Frontal cortex (tissue), 4 donors: Measurements from ENCODE around the gene NOB1. TPM values are rescaled to one million over a fixed set of nuclear protein-coding genes. Genes with fewer than 3 reads are reported as not detected.
A peak's percentile ranks its signal among the peaks of the same experiment; 100 is the strongest.
"Not testable (repeated sequence)": the region's sequence is repeated elsewhere in the genome, so short reads cannot be mapped to it uniquely, and the experiment has no call there.

ENCODE experiments used
- DNase-seq, 2 donors: peaks; one replicate each; pipeline ENCODE4 v3.0.0; 2012; ENCODE audit warnings: low spot score in 2 of 2
- FAIRE-seq: peaks from 2 replicates; lab custom pipeline; 2012; peaks lifted over from hg19 to GRCh38; lab: Jason Lieb, UNC
- total RNA-seq: library from RNA; depleted of rRNA; stranded (reverse); fragments of >200 nt; gene quantifications from one replicate; pipeline ENCODE4 v1.2.3, GENCODE V29; 2014
- donor health status: control.
- donor health status: control.
- donor health status: control.

Gene NOB1
- total RNA-seq, 1 donor from 2014 or later: 11.4 TPM

DNA sequence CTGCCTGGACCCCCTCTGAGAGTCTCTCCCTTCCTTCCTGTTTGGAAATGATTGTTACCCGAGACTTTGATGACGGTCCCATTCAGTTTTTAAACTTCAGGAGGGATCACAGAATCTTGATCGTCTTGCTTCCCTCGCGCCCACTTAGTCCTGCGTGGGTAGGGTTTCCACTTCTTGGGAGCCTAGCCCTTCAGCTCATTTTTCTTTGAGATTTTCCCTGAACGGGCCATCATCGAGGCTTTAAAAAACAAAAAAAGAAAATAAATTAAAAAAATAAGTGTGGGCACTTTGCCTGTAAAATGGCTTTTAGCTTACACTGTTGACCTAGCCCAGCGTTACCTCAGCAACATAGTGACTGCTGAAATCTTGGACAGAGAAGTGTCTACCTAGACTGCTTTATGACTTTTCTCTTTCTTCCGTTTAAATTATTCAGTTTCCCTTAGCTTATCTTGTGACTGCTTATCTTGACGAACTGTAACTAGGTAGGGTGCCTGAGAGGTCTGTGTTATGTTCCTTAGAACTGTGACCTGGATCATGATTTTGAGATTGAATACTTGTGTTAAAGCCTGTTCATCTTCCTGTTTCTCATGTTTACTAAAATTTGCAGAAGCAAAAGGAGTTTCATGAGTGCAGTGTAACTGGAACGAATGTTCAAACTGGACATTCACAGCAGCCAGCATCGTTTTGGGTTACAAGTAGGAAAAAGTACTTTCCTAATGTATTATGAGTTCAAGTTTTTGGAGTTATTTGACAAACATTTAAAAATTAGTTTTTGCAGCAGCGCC lies 8.3 kb upstream of the NOB1 start:
- FAIRE-seq: no peak
- DNase-seq: peak in 1 of 2 donors; percentile 29

GRCh38 chr16:69761983-69762813 lies 7.5 kb upstream of the NOB1 start, which contains the start of gene WWP2:
TSS of gene WWP2 (plus strand) at chr16:69762332. CDS start at chr16:69787011, 24,679 bp downstream.
- peak; percentile 79 to 89 for DNase-seq
- FAIRE-seq: no peak

DNA sequence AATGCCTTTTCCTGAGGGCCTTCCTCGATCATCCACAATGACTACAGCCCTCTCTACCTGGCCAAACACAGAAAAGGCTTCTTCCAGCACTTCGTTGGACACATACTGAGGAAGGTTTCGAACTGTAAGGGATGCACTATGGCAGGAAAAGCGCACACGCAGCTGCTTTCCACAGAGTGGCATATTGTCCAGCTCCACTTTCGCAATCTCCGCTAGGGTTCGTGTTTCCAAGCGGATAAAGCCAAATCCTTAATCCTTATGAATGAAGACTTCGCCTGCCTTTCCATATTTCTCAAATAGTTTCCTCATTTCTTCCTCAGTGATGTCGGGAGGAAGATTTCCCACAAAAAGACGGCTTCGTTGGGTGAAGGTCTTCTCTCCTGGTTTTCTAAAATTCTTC lies 2.6 kb upstream of the NOB1 start:
- DNase-seq, FAIRE-seq: not testable (repeated sequence)

- FAIRE-seq: no peak
- DNase-seq: no peak
Observed at GRCh38 chr16:69756705-69757104, 2.0 kb upstream of the NOB1 start.

DNA sequence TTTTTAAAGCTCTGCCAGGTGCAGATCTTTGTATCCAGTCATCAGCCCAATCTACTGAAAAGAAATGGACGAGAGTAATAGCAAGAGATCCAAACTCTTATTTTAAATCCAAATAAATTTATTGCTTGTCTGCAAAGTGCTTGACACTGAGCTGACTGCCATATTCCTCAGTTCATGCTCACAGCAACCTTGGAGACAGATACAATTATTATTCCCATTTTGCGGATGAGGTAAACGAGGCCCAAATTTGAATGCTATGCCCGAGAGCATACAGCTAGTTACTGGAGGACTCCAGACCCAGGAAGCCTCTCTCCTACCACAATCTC lies 620 bp downstream of the NOB1 start:
- DNase-seq: no peak
- no peak for FAIRE-seq

GRCh38 chr16:69748694-69749345 lies 5.9 kb downstream of the NOB1 start:
- no peak for DNase-seq
- no peak for FAIRE-seq

GRCh38 chr16:69747115-69747514 lies 7.6 kb downstream of the NOB1 start:
- FAIRE-seq: no peak
- DNase-seq: no peak

DNA sequence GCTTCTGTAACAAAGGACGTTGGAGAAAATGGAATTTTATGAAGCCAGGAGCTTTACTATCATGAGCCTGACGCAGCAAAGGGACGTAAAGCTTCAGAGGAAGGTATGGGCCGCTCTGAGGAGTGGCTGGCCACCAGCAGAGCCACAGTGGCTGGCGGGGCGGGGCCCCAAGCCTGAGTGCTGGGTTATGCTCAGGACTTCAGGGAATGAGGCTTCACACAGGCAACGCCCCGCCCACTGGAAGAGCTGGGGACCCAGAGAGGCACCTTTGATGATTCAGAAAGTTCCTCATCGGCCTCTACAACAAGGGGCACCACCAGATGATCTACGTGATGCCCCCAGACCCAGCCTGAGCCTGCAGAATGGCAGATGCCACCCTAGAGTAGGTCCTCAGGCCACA lies 8.8 kb downstream of the NOB1 start:
- DNase-seq (no peak), FAIRE-seq (no peak)

DNA sequence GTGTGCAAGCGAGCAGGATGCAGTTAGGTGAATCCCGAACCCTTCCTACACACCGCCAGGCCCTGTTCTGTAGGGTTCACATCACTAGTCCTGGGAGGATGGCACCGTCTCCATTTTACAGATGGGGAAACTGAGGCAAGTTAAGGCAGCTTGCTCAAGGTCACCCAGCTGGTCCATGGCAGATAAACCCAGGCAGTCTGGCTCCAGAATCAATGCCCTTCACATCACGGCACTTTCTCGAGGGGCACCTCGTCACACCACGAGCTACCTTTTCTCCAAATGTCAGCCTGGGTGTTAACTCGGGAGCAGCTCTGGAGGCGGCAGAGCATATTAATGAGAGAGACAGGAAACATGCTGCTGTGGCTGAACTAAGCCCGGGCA lies 9.5 kb downstream of the NOB1 start:
- no peak for DNase-seq
- FAIRE-seq: no peak

- FAIRE-seq (no peak), DNase-seq (no peak)
Observed at GRCh38 chr16:69744363-69745231, 10.1 kb downstream of the NOB1 start.

GRCh38 chr16:69741951-69742904 lies 12.5 kb downstream of the NOB1 start:
- FAIRE-seq: no peak

DNA sequence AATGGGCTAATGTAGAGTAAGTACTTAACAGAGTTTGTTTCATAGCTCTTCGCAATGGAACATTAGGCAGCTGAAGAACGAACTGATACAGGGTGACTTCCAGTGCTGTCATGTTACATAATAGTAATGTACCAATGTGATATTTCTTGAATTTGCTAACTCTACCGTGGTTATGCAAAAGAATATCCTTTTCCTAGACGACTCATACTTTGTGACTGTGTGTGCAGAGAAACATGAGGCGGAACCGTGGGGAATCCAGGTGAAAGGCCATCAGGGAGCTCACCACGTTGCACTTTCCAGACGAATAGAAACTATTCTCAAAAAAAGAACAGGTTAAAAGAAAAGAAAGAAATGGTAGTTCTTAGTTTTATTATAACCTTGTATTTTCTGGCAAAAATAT lies 13.2 kb downstream of the NOB1 start:
- peak in 1 of 2 donors; percentile 28 for DNase-seq
- FAIRE-seq: no peak

More at GRCh38 chr16:69741951-69742904, 12.5 kb downstream of the NOB1 start:
- peak in 1 of 2 donors; percentile 26 for DNase-seq

GRCh38 chr16:69732101-69732500 lies 22.6 kb downstream of the NOB1 start:
- FAIRE-seq: no peak
- no peak for DNase-seq

DNA sequence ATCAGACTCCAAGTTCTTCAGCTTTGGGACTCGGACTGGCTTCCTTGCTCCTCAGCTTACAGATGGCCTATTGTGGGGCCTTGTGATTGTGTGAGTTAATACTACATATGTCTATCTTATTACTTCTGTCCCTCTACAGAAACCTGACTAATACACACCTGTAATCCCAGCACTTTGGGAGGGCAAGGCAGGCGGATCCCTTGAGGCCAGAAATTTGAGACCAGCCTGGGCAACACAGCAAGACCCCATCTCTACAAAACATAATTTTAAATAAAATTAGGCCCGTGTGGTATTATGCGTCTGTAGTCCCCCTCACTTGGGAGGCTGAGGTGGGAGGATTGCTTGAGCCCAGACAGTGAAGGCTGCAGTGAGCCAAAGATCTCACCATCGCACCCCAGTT lies 23.4 kb downstream of the NOB1 start:
- not testable (repeated sequence) for DNase-seq, FAIRE-seq

- not testable (repeated sequence) for FAIRE-seq, DNase-seq
Observed at GRCh38 chr16:69729030-69729429, 25.7 kb downstream of the NOB1 start.

GRCh38 chr16:69727916-69728270 lies 26.8 kb downstream of the NOB1 start:
- no peak for DNase-seq
- no peak for FAIRE-seq

- FAIRE-seq (no peak), DNase-seq (peak; percentile 59 to 79)
Observed at GRCh38 chr16:69726313-69727060, 28.2 kb downstream of the NOB1 start, which contains the start of gene NQO1. TSS of gene NQO1 (minus strand) at chr16:69726560. CDS start at chr16:69726439, 121 bp downstream.
